K562 (cell line): ENCODE results near the gene PCK1. TPM values are rescaled to one million over a fixed set of nuclear protein-coding genes. Genes with fewer than 3 reads are reported as not detected.
A peak's percentile ranks its signal among the peaks of the same experiment; 100 is the strongest.

ENCODE experiments used
- ATAC-seq: fragments of 200-7000 bp; cut with Tn5 transposase; 3 replicates; pipeline ENCODE4 v1.9.1; 2020; ENCODE audit warnings: moderate library complexity
- BruUV-seq: library from RNA; stranded (reverse); fragments of 400-500 nt; replicated peaks from 2 replicates; lab custom pipeline; 2021; lab: Mats Ljungman, UMichigan
- CTCF ChIA-PET: fragments of 300-600 bp; formaldehyde crosslinking; extraction: SDS; loops from one replicate; lab custom pipeline; 2021; ENCODE audit warnings: low intra/inter-chr PET ratio; lab: Yijun Ruan, JAX
- POLR2A ChIA-PET: fragments of 300-600, 350-650 bp; sonication (Branson Sonifier 250); formaldehyde crosslinking; extraction: SDS; loops from one replicate; lab custom pipeline; 2021; ENCODE audit warnings: antibody characterized with exemption, inconsistent platforms; lab: Yijun Ruan, JAX
- DNase-seq, 4 experiments: peaks; one replicate each; pipeline versions ENCODE4 v3.0.0 to v3.0.0-alpha.2; 2011 to 2018; ENCODE audit warnings: low spot score in 3 of 4, mixed read lengths in 3 of 4; ENCODE audit errors: extremely low read depth in 1 of 4
- FAIRE-seq: peaks from 2 replicates; lab custom pipeline; 2011; peaks lifted over from hg19 to GRCh38; lab: Jason Lieb, UNC
- H2AFZ ChIP-seq: 2 replicates; pipeline ENCODE4 v1.6.0; 2011; ENCODE audit warnings: low read depth, low read length, control low read depth, inconsistent platforms
- H3K27ac ChIP-seq: fragments of 200-600 bp; 3 replicates; pipeline ENCODE4 v1.8.0; 2011; ENCODE audit warnings: low read depth, mild to moderate bottlenecking, control low read depth, inconsistent platforms, low read length, moderate library complexity, mixed read lengths; ENCODE audit errors: extremely low read depth
- H3K27me3 ChIP-seq, 2 experiments: fragments of 300-600 bp in 1 of 2; 2 replicates in 1 of 2; 3 replicates in 1 of 2; pipeline versions ENCODE4 v1.6.0 to v1.8.0; 2011; ENCODE audit warnings: inconsistent platforms in 2 of 2, low read length in 2 of 2, mild to moderate bottlenecking in 1 of 2, mixed read lengths in 1 of 2, moderate library complexity in 1 of 2; ENCODE audit not compliant: control insufficient read depth in 2 of 2, insufficient read depth in 2 of 2
- H3K36me3 ChIP-seq: fragments of 300-600 bp; 3 replicates; pipeline ENCODE4 v1.8.0; 2011; ENCODE audit warnings: mild to moderate bottlenecking, low read length, inconsistent platforms; ENCODE audit not compliant: control insufficient read depth, insufficient read depth
- H3K4me1 ChIP-seq, 2 experiments: fragments of 200-600 bp in 1 of 2; replicated peaks in 1 of 2; 2 replicates in 1 of 2; 3 replicates in 1 of 2; pipeline versions ENCODE4 v1.5.1 to v1.8.0; 2011; ENCODE audit warnings: inconsistent platforms in 2 of 2, low read length in 2 of 2, mild to moderate bottlenecking in 1 of 2, mixed read lengths in 1 of 2, moderate library complexity in 1 of 2; ENCODE audit not compliant: control insufficient read depth in 2 of 2, insufficient read depth in 2 of 2
- H3K4me2 ChIP-seq: 2 replicates; pipeline ENCODE4 v1.6.1; 2011; ENCODE audit warnings: low read length, control low read depth, inconsistent platforms, mixed read lengths; ENCODE audit not compliant: insufficient read depth
- H3K4me3 ChIP-seq: fragments of 200-600 bp; sonication (generic), shearing (Covaris generic); 2 replicates; pipeline ENCODE4 v1.5.1; 2016; ENCODE audit warnings: control low read depth, inconsistent platforms
- H3K79me2 ChIP-seq: fragments of 200-600 bp; 3 replicates; pipeline ENCODE4 v1.8.0; 2011; ENCODE audit warnings: low read length, inconsistent platforms; ENCODE audit not compliant: control insufficient read depth, insufficient read depth
- H3K9ac ChIP-seq, 2 experiments: 2 replicates each; pipeline versions ENCODE4 v1.6.0 to v1.6.1; 2011; ENCODE audit warnings: low read depth in 2 of 2, low read length in 2 of 2, control low read depth in 1 of 2, inconsistent platforms in 1 of 2, mild to moderate bottlenecking in 1 of 2, mixed read lengths in 1 of 2; ENCODE audit not compliant: insufficient read depth in 1 of 2
- H3K9me1 ChIP-seq: one replicate; pipeline ENCODE4 v1.6.0; 2011; ENCODE audit warnings: inconsistent platforms, mild to moderate bottlenecking, low read length, moderate library complexity; ENCODE audit not compliant: control insufficient read depth, insufficient read depth
- H3K9me3 ChIP-seq: replicated peaks from 2 replicates; pipeline ENCODE4 v1.5.1; 2011; ENCODE audit warnings: low read depth, low read length, inconsistent platforms; ENCODE audit not compliant: control insufficient read depth, insufficient read depth
- H4K20me1 ChIP-seq: replicated peaks from 2 replicates; pipeline ENCODE4 v1.6.1; 2011; ENCODE audit warnings: low read length, inconsistent platforms, mixed read lengths; ENCODE audit not compliant: control insufficient read depth, insufficient read depth
- BHLHE40 ChIP-seq: IDR thresholded peaks from 2 replicates; pipeline ENCODE4 v1.6.1; 2011; ENCODE audit warnings: low read length, improper control_type of control experiment
- CBFA2T2 ChIP-seq: fragments of 450-650 bp; conservative IDR thresholded peaks from 2 replicates; pipeline ENCODE4 v1.6.1; 2017; ENCODE audit warnings: mild to moderate bottlenecking
- KLF16 ChIP-seq: IDR thresholded peaks from 2 replicates; pipeline ENCODE4 v1.6.1; 2016; ENCODE audit warnings: antibody characterized with exemption
- MEF2A ChIP-seq: IDR thresholded peaks from 2 replicates; pipeline ENCODE4 v1.6.1; 2011; ENCODE audit warnings: low read depth, mild to moderate bottlenecking, low read length, moderate library complexity; ENCODE audit not compliant: control insufficient read depth
- PHB2 ChIP-seq: fragments of 450-650 bp; IDR thresholded peaks from 2 replicates; pipeline ENCODE4 v1.6.1; 2017; ENCODE audit warnings: low read depth
- SMARCA5 ChIP-seq: fragments of 450-650 bp; IDR thresholded peaks from 2 replicates; pipeline ENCODE4 v1.6.1; 2016
- SMC3 ChIP-seq: conservative IDR thresholded peaks from 2 replicates; pipeline ENCODE4 v1.6.1; 2011; ENCODE audit warnings: low read depth, low read length, improper control_type of control experiment; ENCODE audit not compliant: insufficient read depth
- SRSF3 ChIP-seq: fragments of 200-400 bp; formaldehyde crosslinking; IDR thresholded peaks from 2 replicates; pipeline ENCODE4 v1.6.1; 2016; ENCODE audit warnings: mild to moderate bottlenecking, low read length, moderate library complexity; ENCODE audit not compliant: insufficient read depth
- SRSF9 ChIP-seq: fragments of 200-400 bp; formaldehyde crosslinking; IDR thresholded peaks from 2 replicates; pipeline ENCODE4 v1.6.1; 2017; ENCODE audit warnings: low read depth, low read length, borderline replicate concordance
- ZNF347 ChIP-seq: fragments of 450-650 bp; formaldehyde crosslinking; IDR thresholded peaks from 2 replicates; pipeline ENCODE4 v1.4.0; 2020; ENCODE audit warnings: low read depth, mild to moderate bottlenecking, moderate library complexity
- WGBS: fragments of 100-300 bp; shearing (Covaris generic); methylation state at CpG from one replicate; pipeline ENCODE4 v1.1.6; 2016; ENCODE audit warnings: low coverage, mixed read lengths; ENCODE audit not compliant: insufficient coverage; ENCODE audit errors: missing lambda C conversion rate; 5-methylcytosine and 5-hydroxymethylcytosine counted together
- in situ Hi-C: fragments of 300-500 bp; cut with MboI; formaldehyde crosslinking; loops from 4 replicates; pipeline ENCODE4 v1.15.0; 2018; ENCODE audit warnings: inconsistent platforms, mixed read lengths
- intact Hi-C: fragments of 100-400 bp; cut with micrococcal nuclease; formaldehyde crosslinking; loops from 2 replicates; pipeline ENCODE4 v1.14.2; 2022
- polyA plus RNA-seq, 8 experiments: library from polyadenylated mRNA; depleted of rRNA in 4 of 8; stranded (reverse) in 5 of 8; unstranded in 3 of 8; fragments of >200 nt; fragmentation: Nextera tagmentation in 2 of 8; fragmentation: Illumina TruSeq in 1 of 8; extraction: Ambion mirVana in 2 of 8; extraction: Trizol in 1 of 8; gene quantifications; 2 replicates each; pipeline versions ENCODE4 v1.2.1 to v1.2.3, GENCODE V29; 2011 to 2014; ENCODE audit warnings: inconsistent platforms in 1 of 8, missing spikeins in 1 of 8
- total RNA-seq, 7 experiments: library from RNA; depleted of rRNA in 6 of 7; stranded (reverse); fragments of >200 nt in 6 of 7; fragmentation: Illumina TruSeq in 2 of 7; extraction: Trizol in 2 of 7; gene quantifications; 2 replicates each; pipeline versions ENCODE4 v1.2.1 to v1.2.3, GENCODE V29; 2011 to 2021; ENCODE audit warnings: low replicate concordance in 1 of 7
- TF ChIP-seq, protein P1 (sequence below): fragments of 450-650 bp; formaldehyde crosslinking; IDR thresholded peaks from 2 replicates; pipeline ENCODE4 v1.4.0; 2022; ENCODE audit warnings: missing genetic modification characterization
- TF ChIP-seq, protein P2 (sequence below): fragments of 450-650 bp; formaldehyde crosslinking; IDR thresholded peaks from 2 replicates; pipeline ENCODE4 v1.4.0; 2020; ENCODE audit warnings: mild to moderate bottlenecking, moderate library complexity
- TF ChIP-seq, protein P3 (sequence below): fragments of 250-450 bp; sonication (Bioruptor Pico); IDR thresholded peaks from 2 replicates; pipeline ENCODE4 v1.9.0; 2021; ENCODE audit warnings: mild to moderate bottlenecking, inconsistent platforms
- TF ChIP-seq, protein P4 (sequence below): IDR thresholded peaks from 2 replicates; pipeline ENCODE4 v1.6.1; 2012; ENCODE audit warnings: low read depth, low read length, improper control_type of control experiment, borderline replicate concordance

The PCK1 gene
- total and polyA plus RNA-seq, 9 of the 15 experiments (the other 6 are each of a cell fraction or from before 2014, with no cell fraction given): 0.05 to 0.73 (median 0.15) TPM

DNA sequence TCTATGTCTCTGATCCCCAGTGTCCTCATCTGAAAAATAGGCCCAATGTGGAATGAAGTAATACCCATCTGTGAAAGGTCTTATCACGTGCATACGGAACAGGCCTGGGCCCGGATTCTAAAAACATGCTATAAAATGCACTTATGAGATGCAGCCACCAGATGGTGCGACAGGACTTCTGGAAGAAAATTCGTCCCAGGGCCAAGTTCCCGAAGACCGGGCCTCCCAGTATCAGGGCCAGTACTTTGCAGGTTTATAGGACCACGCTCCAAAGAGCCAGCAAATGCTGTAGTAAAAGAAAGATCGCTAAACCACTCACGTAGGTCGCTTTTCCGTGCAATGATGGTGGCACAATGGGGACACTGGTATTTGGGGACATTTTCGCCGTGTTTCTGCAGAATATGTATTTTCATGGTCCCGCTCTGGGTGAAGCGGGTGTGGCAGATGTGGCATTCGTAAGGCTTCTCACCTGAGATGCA lies 46.6 kb upstream of the PCK1 start:
- Histone ChIP-seq H3K27me3 (no peaks in the 10 kb centered on the region), H3K9ac (no peak overlapping the region), H3K9me3 (no peaks in the 10 kb centered on the region), H3K4me2 (no peak overlapping the region), H3K27ac (no peak overlapping the region), H2AFZ (no peak overlapping the region), H3K4me3 (no peak overlapping the region), H3K79me2 (peaks cover 3% of the 10 kb centered on the region; the same call in 2 of the 3 replicates), H3K36me3 (peaks cover 96% of the 10 kb centered on the region), H3K9me1 (no peaks in the 10 kb centered on the region), H3K4me1 (no peaks in the 10 kb centered on the region), H4K20me1 (no peaks in the 10 kb centered on the region; the same call in 1 of the 2 replicates)
- intact Hi-C loops (loop anchor here (1.0 kb wide), 1 partner anchor 80 kb away; no protein-coding TSS in a partner anchor), in situ Hi-C loops (no loop called here)
- FAIRE-seq: peak; percentile 84
- peak; percentile 65 for ATAC-seq
- ChIA-PET POLR2A (no interaction called here), CTCF (interaction anchor here (1.1 to 5.2 kb wide), 5 partner anchors 12 to 126 kb away, joined by 3 to 82 read pairs (median 4); no protein-coding TSS in a partner anchor)
- BruUV-seq: no TSS peak
- 79% methylated on average over 16 of the region's 17 CpGs for WGBS
- DNase-seq: peak; percentile 41 to 63 (median 42)
- TF ChIP-seq SRSF3 (no peak), SMC3 (peak; percentile 83), SRSF9 (no peak), SMARCA5 (no peak), ZNF347 (CRISPR knock-in tag) (no peak), PHB2 (no peak), MEF2A (no peak), BHLHE40 (peak; percentile 39; the same call in 1 of the 2 replicates), CBFA2T2 (no peak), KLF16 (no peak)
- TF ChIP-seq, protein P1, sequence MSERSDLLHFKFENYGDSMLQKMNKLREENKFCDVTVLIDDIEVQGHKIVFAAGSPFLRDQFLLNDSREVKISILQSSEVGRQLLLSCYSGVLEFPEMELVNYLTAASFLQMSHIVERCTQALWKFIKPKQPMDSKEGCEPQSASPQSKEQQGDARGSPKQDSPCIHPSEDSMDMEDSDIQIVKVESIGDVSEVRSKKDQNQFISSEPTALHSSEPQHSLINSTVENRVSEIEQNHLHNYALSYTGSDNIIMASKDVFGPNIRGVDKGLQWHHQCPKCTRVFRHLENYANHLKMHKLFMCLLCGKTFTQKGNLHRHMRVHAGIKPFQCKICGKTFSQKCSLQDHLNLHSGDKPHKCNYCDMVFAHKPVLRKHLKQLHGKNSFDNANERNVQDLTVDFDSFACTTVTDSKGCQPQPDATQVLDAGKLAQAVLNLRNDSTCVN (CRISPR knock-in tag): no peak
- TF ChIP-seq, protein P2, sequence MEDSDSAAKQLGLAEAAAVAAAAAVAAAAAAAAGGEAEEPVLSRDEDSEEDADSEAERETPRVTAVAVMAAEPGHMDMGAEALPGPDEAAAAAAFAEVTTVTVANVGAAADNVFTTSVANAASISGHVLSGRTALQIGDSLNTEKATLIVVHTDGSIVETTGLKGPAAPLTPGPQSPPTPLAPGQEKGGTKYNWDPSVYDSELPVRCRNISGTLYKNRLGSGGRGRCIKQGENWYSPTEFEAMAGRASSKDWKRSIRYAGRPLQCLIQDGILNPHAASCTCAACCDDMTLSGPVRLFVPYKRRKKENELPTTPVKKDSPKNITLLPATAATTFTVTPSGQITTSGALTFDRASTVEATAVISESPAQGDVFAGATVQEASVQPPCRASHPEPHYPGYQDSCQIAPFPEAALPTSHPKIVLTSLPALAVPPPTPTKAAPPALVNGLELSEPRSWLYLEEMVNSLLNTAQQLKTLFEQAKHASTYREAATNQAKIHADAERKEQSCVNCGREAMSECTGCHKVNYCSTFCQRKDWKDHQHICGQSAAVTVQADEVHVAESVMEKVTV (CRISPR knock-in tag): 0 out of 2 replicates have a peak, but pooled peaks have one; percentile 12
- TF ChIP-seq, protein P3, sequence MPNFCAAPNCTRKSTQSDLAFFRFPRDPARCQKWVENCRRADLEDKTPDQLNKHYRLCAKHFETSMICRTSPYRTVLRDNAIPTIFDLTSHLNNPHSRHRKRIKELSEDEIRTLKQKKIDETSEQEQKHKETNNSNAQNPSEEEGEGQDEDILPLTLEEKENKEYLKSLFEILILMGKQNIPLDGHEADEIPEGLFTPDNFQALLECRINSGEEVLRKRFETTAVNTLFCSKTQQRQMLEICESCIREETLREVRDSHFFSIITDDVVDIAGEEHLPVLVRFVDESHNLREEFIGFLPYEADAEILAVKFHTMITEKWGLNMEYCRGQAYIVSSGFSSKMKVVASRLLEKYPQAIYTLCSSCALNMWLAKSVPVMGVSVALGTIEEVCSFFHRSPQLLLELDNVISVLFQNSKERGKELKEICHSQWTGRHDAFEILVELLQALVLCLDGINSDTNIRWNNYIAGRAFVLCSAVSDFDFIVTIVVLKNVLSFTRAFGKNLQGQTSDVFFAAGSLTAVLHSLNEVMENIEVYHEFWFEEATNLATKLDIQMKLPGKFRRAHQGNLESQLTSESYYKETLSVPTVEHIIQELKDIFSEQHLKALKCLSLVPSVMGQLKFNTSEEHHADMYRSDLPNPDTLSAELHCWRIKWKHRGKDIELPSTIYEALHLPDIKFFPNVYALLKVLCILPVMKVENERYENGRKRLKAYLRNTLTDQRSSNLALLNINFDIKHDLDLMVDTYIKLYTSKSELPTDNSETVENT (CRISPR knock-in tag): no peak
- TF ChIP-seq, protein P4, sequence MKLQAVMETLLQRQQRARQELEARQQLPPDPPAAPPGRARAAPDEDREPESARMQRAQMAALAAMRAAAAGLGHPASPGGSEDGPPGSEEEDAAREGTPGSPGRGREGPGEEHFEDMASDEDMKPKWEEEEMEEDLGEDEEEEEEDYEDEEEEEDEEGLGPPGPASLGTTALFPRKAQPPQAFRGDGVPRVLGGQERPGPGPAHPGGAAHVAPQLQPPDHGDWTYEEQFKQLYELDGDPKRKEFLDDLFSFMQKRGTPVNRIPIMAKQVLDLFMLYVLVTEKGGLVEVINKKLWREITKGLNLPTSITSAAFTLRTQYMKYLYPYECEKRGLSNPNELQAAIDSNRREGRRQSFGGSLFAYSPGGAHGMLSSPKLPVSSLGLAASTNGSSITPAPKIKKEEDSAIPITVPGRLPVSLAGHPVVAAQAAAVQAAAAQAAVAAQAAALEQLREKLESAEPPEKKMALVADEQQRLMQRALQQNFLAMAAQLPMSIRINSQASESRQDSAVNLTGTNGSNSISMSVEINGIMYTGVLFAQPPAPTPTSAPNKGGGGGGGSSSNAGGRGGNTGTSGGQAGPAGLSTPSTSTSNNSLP: no peak
